Activated B cell treated with CpG ODN at 0.5 μM for 24 hours (primary cell): ENCODE results near the gene SCML2. TPM values are rescaled to one million over a fixed set of nuclear protein-coding genes. Genes with fewer than 3 reads are reported as not detected.
"Not testable (repeated sequence)": the region's sequence is repeated elsewhere in the genome, so short reads cannot be mapped to it uniquely, and the experiment has no call there.

ENCODE experiments used
- ATAC-seq: fragments of 200-7000 bp; cut with Tn5 transposase; one replicate; pipeline ENCODE4 v1.10.0; 2021; ENCODE audit warnings: low read depth, mild to moderate bottlenecking, moderate library complexity
- CTCF ChIA-PET: fragments of 350-600 bp; sonication (Branson Sonifier 250); formaldehyde crosslinking; loops from one replicate; lab custom pipeline; 2021; ENCODE audit warnings: antibody characterized with exemption; lab: Charles Lee
- POLR2A ChIA-PET: fragments of 350-600 bp; sonication (Branson Sonifier 250); formaldehyde crosslinking; loops from one replicate; lab custom pipeline; 2021; ENCODE audit warnings: antibody characterized with exemption; lab: Charles Lee
- DNase-seq: peaks from one replicate; pipeline ENCODE4 v3.0.0; 2022
- H3K27ac Mint-ChIP-seq: one replicate; pipeline ENCODE4 v1.8.0; 2020; ENCODE audit warnings: mixed read lengths
- H3K27me3 Mint-ChIP-seq: one replicate; pipeline ENCODE4 v1.8.0; 2021; ENCODE audit warnings: mixed read lengths
- H3K36me3 Mint-ChIP-seq: one replicate; pipeline ENCODE4 v1.8.0; 2021; ENCODE audit warnings: low read depth, mixed read lengths
- H3K4me1 Mint-ChIP-seq: one replicate; pipeline ENCODE4 v1.8.0; 2021; ENCODE audit warnings: mixed read lengths
- H3K4me3 Mint-ChIP-seq: one replicate; pipeline ENCODE4 v1.8.0; 2020; ENCODE audit warnings: mild to moderate bottlenecking, mixed read lengths
- H3K9me3 Mint-ChIP-seq: one replicate; pipeline ENCODE4 v1.8.0; 2020; ENCODE audit warnings: mixed read lengths
- intact Hi-C: fragments of 100-400 bp; cut with micrococcal nuclease; formaldehyde crosslinking; loops from one replicate; pipeline ENCODE4 v1.15.1; 2024
- total RNA-seq: library from RNA; stranded (reverse); gene quantifications from 2 replicates; pipeline ENCODE4 v1.2.3, GENCODE V29; 2022
- TF ChIP-seq, protein P1 (sequence below): fragments of 200-600 bp; IDR thresholded peaks from one replicate; pipeline ENCODE4 v1.8.0; 2022; ENCODE audit warnings: antibody characterized with exemption, mild to moderate bottlenecking

Gene SCML2
- total RNA-seq, 1 donor from 2014 or later: 2.1 TPM

- POLR2A ChIA-PET: no interaction called here
- no peaks in the 10 kb centered on the region for H3K27me3 Mint-ChIP-seq
- ATAC-seq (peak; percentile 25), DNase-seq (no peak)
- no peaks in the 10 kb centered on the region for H3K36me3 Mint-ChIP-seq
- no peak overlapping the region for H3K27ac Mint-ChIP-seq
- CTCF ChIA-PET: interaction anchor here (1.0 kb wide), 1 partner anchor 433 kb away, joined by 3 read pairs; no protein-coding TSS in a partner anchor
- TF ChIP-seq, protein P1, sequence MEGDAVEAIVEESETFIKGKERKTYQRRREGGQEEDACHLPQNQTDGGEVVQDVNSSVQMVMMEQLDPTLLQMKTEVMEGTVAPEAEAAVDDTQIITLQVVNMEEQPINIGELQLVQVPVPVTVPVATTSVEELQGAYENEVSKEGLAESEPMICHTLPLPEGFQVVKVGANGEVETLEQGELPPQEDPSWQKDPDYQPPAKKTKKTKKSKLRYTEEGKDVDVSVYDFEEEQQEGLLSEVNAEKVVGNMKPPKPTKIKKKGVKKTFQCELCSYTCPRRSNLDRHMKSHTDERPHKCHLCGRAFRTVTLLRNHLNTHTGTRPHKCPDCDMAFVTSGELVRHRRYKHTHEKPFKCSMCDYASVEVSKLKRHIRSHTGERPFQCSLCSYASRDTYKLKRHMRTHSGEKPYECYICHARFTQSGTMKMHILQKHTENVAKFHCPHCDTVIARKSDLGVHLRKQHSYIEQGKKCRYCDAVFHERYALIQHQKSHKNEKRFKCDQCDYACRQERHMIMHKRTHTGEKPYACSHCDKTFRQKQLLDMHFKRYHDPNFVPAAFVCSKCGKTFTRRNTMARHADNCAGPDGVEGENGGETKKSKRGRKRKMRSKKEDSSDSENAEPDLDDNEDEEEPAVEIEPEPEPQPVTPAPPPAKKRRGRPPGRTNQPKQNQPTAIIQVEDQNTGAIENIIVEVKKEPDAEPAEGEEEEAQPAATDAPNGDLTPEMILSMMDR: no peak
- H3K4me3 Mint-ChIP-seq: no peak overlapping the region
- intact Hi-C loops: loop anchor here (5.0 kb wide), 1 partner anchor 430 kb away; no protein-coding TSS in a partner anchor
- H3K9me3 Mint-ChIP-seq: no peaks in the 10 kb centered on the region
- H3K4me1 Mint-ChIP-seq: peaks cover 4% of the 10 kb centered on the region
Observed at GRCh38 chrX:18377796-18378195, 23.3 kb upstream of the SCML2 start.

DNA sequence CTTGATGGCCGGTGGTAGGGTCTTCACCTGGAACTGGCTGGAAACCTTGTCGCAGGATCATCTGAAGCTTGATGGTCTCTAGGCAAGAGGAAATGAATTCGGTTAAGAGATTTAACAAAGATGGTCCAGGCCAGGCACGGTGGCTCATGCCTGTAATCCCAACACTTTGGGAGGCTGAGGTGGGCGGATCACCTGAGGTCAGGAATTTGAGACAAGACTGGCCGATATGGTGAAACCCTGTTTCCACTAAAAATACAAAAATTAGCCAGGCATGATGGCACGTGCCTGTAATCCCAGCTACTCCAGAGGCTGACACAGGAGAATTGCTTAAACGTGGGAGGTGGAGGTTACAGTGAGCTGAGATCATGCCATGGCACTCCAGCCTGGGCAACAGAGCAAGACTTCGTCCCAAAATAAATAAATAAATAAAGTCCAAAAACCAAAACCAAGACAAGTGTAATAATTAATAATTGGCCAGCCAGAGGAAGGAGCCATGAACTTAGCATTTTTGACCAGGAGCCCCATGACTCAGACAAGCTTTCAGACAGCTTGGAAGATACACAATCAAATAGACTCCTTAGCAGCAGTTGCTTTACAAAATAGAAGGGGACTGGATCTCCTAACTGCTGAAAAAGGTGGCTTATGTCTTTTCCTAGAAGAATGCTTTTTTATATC lies 20.8 kb upstream of the SCML2 start:
- CTCF ChIA-PET: not testable (repeated sequence)
- intact Hi-C loops: loop anchor here (5.0 kb wide), 1 partner anchor 428 kb away; no protein-coding TSS in a partner anchor

DNA sequence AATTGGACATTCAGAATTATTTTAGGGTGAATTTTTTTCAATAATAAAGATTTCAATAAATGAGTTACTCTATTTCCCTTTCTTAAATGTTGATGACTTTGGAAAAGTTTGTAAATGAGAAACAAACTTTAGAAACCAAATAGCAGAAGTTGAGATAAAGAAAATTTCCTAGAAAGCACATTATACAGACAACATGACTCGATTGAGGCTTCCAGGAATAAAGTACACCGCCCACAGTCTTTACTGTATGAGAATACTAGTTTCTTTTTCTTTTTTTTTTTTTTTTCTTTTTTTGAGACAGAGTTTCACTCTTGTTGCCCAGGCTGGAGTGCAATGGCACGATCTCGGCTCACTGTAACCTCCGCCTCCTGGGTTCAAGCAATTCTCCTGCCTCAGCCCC lies 14.6 kb upstream of the SCML2 start:
- H3K4me3 Mint-ChIP-seq, ATAC-seq, POLR2A ChIA-PET, H3K9me3 Mint-ChIP-seq, H3K4me1 Mint-ChIP-seq, H3K36me3 Mint-ChIP-seq, H3K27me3 Mint-ChIP-seq, H3K27ac Mint-ChIP-seq, CTCF ChIA-PET, DNase-seq, intact Hi-C loops: not testable (repeated sequence)

More for the DNA sequence above, 20.8 kb upstream of the SCML2 start:
- H3K9me3 Mint-ChIP-seq, ATAC-seq, H3K4me1 Mint-ChIP-seq, H3K4me3 Mint-ChIP-seq, POLR2A ChIA-PET, DNase-seq, H3K27ac Mint-ChIP-seq, H3K36me3 Mint-ChIP-seq, H3K27me3 Mint-ChIP-seq: not testable (repeated sequence)

GRCh38 chrX:18368402-18368801 lies 13.9 kb upstream of the SCML2 start:
- no peak for DNase-seq
- no peak overlapping the region for H3K27ac Mint-ChIP-seq
- H3K4me1 Mint-ChIP-seq: no peaks in the 10 kb centered on the region
- H3K27me3 Mint-ChIP-seq: no peaks in the 10 kb centered on the region
- ChIA-PET CTCF (no interaction called here), POLR2A (no interaction called here)
- intact Hi-C loops: no loop called here
- no peak for ATAC-seq
- TF ChIP-seq, protein P1: no peak
- H3K36me3 Mint-ChIP-seq: no peaks in the 10 kb centered on the region
- no peaks in the 10 kb centered on the region for H3K9me3 Mint-ChIP-seq
- H3K4me3 Mint-ChIP-seq: no peak overlapping the region

DNA sequence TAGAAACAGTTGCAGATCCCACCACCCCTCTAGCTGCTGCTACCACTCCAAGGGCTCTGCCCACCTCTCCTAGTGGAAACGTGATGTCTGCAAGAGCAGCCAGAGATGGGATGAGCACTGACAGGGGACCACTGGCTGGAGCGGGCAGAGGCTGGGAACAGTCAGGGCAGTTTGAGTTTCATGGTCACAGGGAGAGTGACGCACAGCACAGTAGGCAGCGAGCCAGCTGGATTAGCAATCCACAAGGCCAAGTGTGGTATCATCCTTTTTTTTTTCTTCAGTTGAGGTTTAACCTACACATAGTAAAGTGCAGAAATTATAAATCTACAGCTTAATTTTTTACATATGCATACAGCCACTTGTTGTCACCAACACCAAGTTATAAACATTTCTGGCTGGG lies 6.4 kb upstream of the SCML2 start:
- Mint-ChIP-seq H3K36me3 (no peaks in the 10 kb centered on the region), H3K9me3 (no peaks in the 10 kb centered on the region), H3K4me3 (no peak overlapping the region), H3K4me1 (no peaks in the 10 kb centered on the region), H3K27ac (no peak overlapping the region), H3K27me3 (no peaks in the 10 kb centered on the region)
- TF ChIP-seq, protein P1: no peak
- ChIA-PET CTCF (no interaction called here), POLR2A (no interaction called here)
- intact Hi-C loops: no loop called here
- ATAC-seq: no peak
- no peak for DNase-seq

DNA sequence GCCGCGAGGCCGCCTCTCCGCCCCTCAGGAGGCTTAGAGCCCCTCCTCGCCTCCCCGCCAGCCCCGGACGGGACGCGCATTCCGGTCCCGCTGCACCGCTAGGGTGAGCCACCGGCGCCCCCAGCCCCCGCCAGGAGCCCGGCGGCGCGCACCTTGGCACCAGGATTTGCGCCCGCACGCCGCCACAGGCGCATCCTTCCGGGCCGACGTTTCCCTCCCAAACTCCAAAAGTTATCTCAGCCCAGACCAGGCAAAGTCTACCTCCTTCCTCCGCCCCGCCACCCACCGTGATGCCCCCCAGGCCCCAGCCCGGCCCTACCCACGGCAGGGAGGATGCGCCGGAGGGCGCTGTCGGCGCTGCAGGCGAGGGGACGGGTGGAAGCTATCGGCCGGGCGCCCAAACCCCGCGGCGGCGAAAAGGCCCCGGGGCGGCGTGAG lies 538 bp downstream of the SCML2 start:
- Mint-ChIP-seq H3K9me3 (no peaks in the 10 kb centered on the region), H3K4me1 (peaks cover 6% of the 10 kb centered on the region), H3K36me3 (no peaks in the 10 kb centered on the region), H3K27me3 (no peaks in the 10 kb centered on the region), H3K27ac (no peak overlapping the region), H3K4me3 (peak overlapping the region; percentile 85)
- TF ChIP-seq, protein P1: no peak
- ATAC-seq: peak; percentile 47
- peak; percentile 17 for DNase-seq
- CTCF ChIA-PET: interaction anchor here (1.1 kb wide), 1 partner anchor 1710 kb away, joined by 3 read pairs; no protein-coding TSS in a partner anchor
- intact Hi-C loops: loop anchor here (1.0 to 5.0 kb wide), 3 partner anchors 71 to 628 kb away; partner anchors contain the start of genes CDKL5, PHKA2 and SCML1
- POLR2A ChIA-PET: interaction anchor here (1.8 kb wide), 1 partner anchor 12 kb away, joined by 5 read pairs; no protein-coding TSS in a partner anchor
